GM12878 (cell line): Measurements from ENCODE around the gene SYNPO2L. TPM values are rescaled to one million over a fixed set of nuclear protein-coding genes. Genes with fewer than 3 reads are reported as not detected.
A peak's percentile ranks its signal among the peaks of the same experiment; 100 is the strongest.

Experiments
- ATAC-seq: fragments of 200-7000 bp; cut with Tn5 transposase; 3 replicates; pipeline ENCODE4 v1.9.1; 2020; ENCODE audit warnings: mild to moderate bottlenecking, moderate library complexity
- BruUV-seq: library from RNA; stranded (reverse); fragments of 400-500 nt; replicated peaks from 2 replicates; lab custom pipeline; 2021; lab: Mats Ljungman, UMichigan
- CTCF ChIA-PET: fragments of 300-600 bp; sonication (Branson Sonifier 250); formaldehyde crosslinking; extraction: SDS; loops from one replicate; lab custom pipeline; 2021; ENCODE audit warnings: inconsistent platforms; lab: Yijun Ruan, JAX
- POLR2A ChIA-PET: fragments of 350-600 bp; formaldehyde crosslinking; extraction: SDS; loops from one replicate; lab custom pipeline; 2021; ENCODE audit warnings: inconsistent platforms; lab: Charles Lee
- RAD21 ChIA-PET: fragments of 300-600 bp; sonication (Branson Sonifier 250); formaldehyde crosslinking; loops from one replicate; lab custom pipeline; 2023; ENCODE audit warnings: antibody characterized with exemption; ENCODE audit not compliant: unreplicated experiment; lab: Charles Lee
- SMC1A ChIA-PET: fragments of 300-600 bp; sonication (Branson Sonifier 250); formaldehyde crosslinking; loops from one replicate; lab custom pipeline; 2023; ENCODE audit not compliant: unreplicated experiment, uncharacterized antibody; lab: Charles Lee
- DNase-seq: peaks from one replicate; pipeline ENCODE4 v3.0.0-alpha.2; 2011; ENCODE audit warnings: low read depth, low spot score
- FAIRE-seq: peaks from 3 replicates; lab custom pipeline; 2011; peaks lifted over from hg19 to GRCh38; lab: Jason Lieb, UNC
- H2AFZ ChIP-seq: 2 replicates; pipeline ENCODE4 v1.6.0; 2011; ENCODE audit warnings: low read depth, low read length, control low read depth; ENCODE audit not compliant: control insufficient read depth
- H3K27ac ChIP-seq: 2 replicates; pipeline ENCODE4 v1.5.1; 2011; ENCODE audit warnings: control low read depth; ENCODE audit not compliant: control insufficient read depth, insufficient read depth
- H3K27me3 ChIP-seq, 2 experiments: replicated peaks in 1 of 2; 2 replicates each; pipeline versions ENCODE4 v1.6.0 to v1.6.1; 2011; ENCODE audit warnings: low read length in 1 of 2; ENCODE audit not compliant: control insufficient read depth in 2 of 2, insufficient read depth in 2 of 2
- H3K36me3 ChIP-seq, 2 experiments: 2 replicates each; pipeline ENCODE4 v1.5.1; 2011; ENCODE audit warnings: low read length in 1 of 2; ENCODE audit not compliant: control insufficient read depth in 2 of 2, insufficient read depth in 2 of 2
- H3K4me1 ChIP-seq: 2 replicates; pipeline ENCODE4 v1.6.1; 2011; ENCODE audit warnings: mild to moderate bottlenecking, low read length, moderate library complexity, mixed read lengths; ENCODE audit not compliant: control insufficient read depth, insufficient read depth
- H3K4me2 ChIP-seq: 2 replicates; pipeline ENCODE4 v1.6.0; 2011; ENCODE audit warnings: control low read depth; ENCODE audit not compliant: control insufficient read depth, insufficient read depth
- H3K4me3 ChIP-seq: fragments of 200-600 bp; sonication (generic); 2 replicates; pipeline ENCODE4 v1.5.1; 2016
- H3K79me2 ChIP-seq: 2 replicates; pipeline ENCODE4 v1.6.0; 2011; ENCODE audit warnings: low read length; ENCODE audit not compliant: control insufficient read depth, insufficient read depth
- H3K9ac ChIP-seq: 2 replicates; pipeline ENCODE4 v1.8.0; 2011; ENCODE audit warnings: low read length, control low read depth, mixed read lengths; ENCODE audit not compliant: control insufficient read depth, insufficient read depth
- H3K9me3 ChIP-seq: replicated peaks from 3 replicates; pipeline ENCODE4 v1.5.1; 2011; ENCODE audit warnings: mild to moderate bottlenecking, low read length; ENCODE audit not compliant: control insufficient read depth, insufficient read depth
- H4K20me1 ChIP-seq: 2 replicates; pipeline ENCODE4 v1.6.0; 2011; ENCODE audit not compliant: control insufficient read depth, insufficient read depth
- BHLHE40 ChIP-seq, 2 experiments: fragments of 450-650 bp in 1 of 2; IDR thresholded peaks; 2 replicates each; pipeline ENCODE4 v1.6.1; 2011 to 2017; ENCODE audit warnings: low read depth in 2 of 2, borderline replicate concordance in 1 of 2, improper control_type of control experiment in 1 of 2, low read length in 1 of 2, mild to moderate bottlenecking in 1 of 2
- WGBS: methylation state at CpG from one replicate; pipeline ENCODE4 v1.1.6; 2016; ENCODE audit warnings: low lambda C conversion rate; ENCODE audit not compliant: insufficient replicate concordance, insufficient coverage; ENCODE audit errors: missing lambda C conversion rate; 5-methylcytosine and 5-hydroxymethylcytosine counted together
- in situ Hi-C: fragments of 300-500 bp; cut with MboI; formaldehyde crosslinking; loops from 9 replicates; pipeline ENCODE4 v1.14.3; 2018; ENCODE audit warnings: mixed read lengths
- intact Hi-C: fragments of 100-400 bp; cut with micrococcal nuclease; formaldehyde crosslinking; loops from one replicate; pipeline ENCODE4 v1.14.2; 2022; ENCODE audit not compliant: unreplicated experiment
- polyA plus RNA-seq, 11 experiments: library from polyadenylated mRNA; depleted of rRNA in 4 of 11; unstranded in 6 of 11; stranded (reverse) in 5 of 11; fragments of >200 nt; fragmentation: Nextera tagmentation in 4 of 11; fragmentation: Illumina TruSeq in 1 of 11; extraction: Ambion mirVana in 4 of 11; extraction: Trizol in 1 of 11; gene quantifications; 1 replicate in 1 of 11; 2 replicates in 10 of 11; pipeline versions ENCODE4 v1.2.1 to v1.2.3, GENCODE V29; 2011 to 2016; ENCODE audit warnings: inconsistent platforms in 2 of 11, missing spikeins in 2 of 11, low read depth in 1 of 11
- total RNA-seq, 4 experiments: library from RNA; depleted of rRNA in 3 of 4; stranded (reverse); fragments of >200 nt in 3 of 4; fragmentation: Illumina TruSeq in 1 of 4; extraction: Trizol in 1 of 4; gene quantifications; 2 replicates each; pipeline versions ENCODE4 v1.2.1 to v1.2.3, GENCODE V29; 2013 to 2021
- TF ChIP-seq, protein P1 (sequence below): IDR thresholded peaks from 2 replicates; pipeline ENCODE4 v1.6.1; 2011; ENCODE audit warnings: borderline replicate concordance, low read depth, mild to moderate bottlenecking, moderate library complexity, mixed read lengths, low read length; ENCODE audit not compliant: insufficient read depth; ENCODE audit errors: extremely low read length
- TF ChIP-seq, protein P2 (sequence below): IDR thresholded peaks from 2 replicates; pipeline ENCODE4 v1.6.1; 2012; ENCODE audit warnings: low read length, inconsistent platforms

Gene SYNPO2L
- total and polyA plus RNA-seq, 10 of the 15 experiments (the other 5 are each of a cell fraction or from before 2014, with no cell fraction given) = 0.01 to 2.3 (median 0.59) TPM

DNA sequence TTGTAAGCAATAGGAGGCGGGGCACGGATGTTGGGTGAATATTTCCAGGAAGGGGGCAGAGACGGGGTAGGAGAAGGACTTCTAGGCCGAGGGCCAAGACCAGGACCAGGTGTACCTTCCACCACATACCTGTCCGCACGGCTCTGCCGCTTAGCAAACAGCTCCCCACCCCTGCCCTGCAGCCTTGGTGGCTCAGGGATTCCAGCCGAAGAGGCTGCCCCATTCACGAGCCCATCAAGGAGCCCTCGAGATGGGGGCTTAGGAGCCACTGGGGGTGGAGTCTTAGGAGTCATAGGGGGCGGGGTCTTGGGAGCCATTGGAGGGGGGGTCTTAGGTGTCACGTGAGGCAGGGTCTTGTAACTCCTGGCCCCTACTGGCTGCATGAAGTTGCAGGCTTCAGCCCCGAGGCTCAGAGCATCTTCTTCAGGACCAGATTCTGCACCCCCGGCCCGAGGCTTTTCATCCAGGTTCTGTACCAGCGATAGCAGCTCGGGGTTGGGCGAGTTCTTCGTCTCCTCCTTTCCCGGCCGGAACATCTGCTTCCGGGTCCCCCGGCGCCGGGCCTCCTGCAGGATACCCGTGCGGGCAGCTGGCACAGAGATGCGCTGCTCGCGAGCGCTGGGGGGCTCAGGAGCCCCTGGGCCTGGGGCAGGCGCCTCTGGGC lies 8.5 kb downstream of the SYNPO2L start:
- Histone ChIP-seq H3K4me3 (no peak overlapping the region; the same call in 1 of the 2 replicates), H3K27ac (no peak overlapping the region), H4K20me1 (no peaks in the 10 kb centered on the region), H3K27me3 (no peaks in the 10 kb centered on the region), H3K9me3 (no peaks in the 10 kb centered on the region), H3K4me2 (peak overlapping the region; percentile 59; the same call in 1 of the 2 replicates), H3K36me3 (no peaks in the 10 kb centered on the region), H3K9ac (peak overlapping the region; percentile 11; the same call in 1 of the 2 replicates), H3K4me1 (peaks cover 34% of the 10 kb centered on the region), H3K79me2 (no peaks in the 10 kb centered on the region), H2AFZ (peak overlapping the region; percentile 50)
- FAIRE-seq (no peak), ATAC-seq (no peak), DNase-seq (no peak)
- intact Hi-C loops = no loop called here
- in situ Hi-C loops = no loop called here
- BruUV-seq = no TSS peak
- WGBS = 34% methylated on average over 28 of the region's 32 CpGs
- ChIA-PET POLR2A (interaction anchor here (0.5 to 0.7 kb wide), 2 partner anchors 10 to 204 kb away, joined by 4 to 5 read pairs; no protein-coding TSS in a partner anchor), CTCF (interaction anchor here (1.0 to 1.7 kb wide), 2 partner anchors 109 to 116 kb away, joined by 3 read pairs; no protein-coding TSS in a partner anchor), RAD21 (interaction anchor here (0.7 to 5.4 kb wide), 2 partner anchors 57 to 118 kb away, joined by 3 to 96 read pairs; no protein-coding TSS in a partner anchor), SMC1A (interaction anchor here (1.5 to 4.8 kb wide), 2 partner anchors 20 to 117 kb away, joined by 3 to 23 read pairs; no protein-coding TSS in a partner anchor)
- TF ChIP-seq, protein P1, sequence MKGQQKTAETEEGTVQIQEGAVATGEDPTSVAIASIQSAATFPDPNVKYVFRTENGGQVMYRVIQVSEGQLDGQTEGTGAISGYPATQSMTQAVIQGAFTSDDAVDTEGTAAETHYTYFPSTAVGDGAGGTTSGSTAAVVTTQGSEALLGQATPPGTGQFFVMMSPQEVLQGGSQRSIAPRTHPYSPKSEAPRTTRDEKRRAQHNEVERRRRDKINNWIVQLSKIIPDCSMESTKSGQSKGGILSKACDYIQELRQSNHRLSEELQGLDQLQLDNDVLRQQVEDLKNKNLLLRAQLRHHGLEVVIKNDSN = peak; percentile 60
- peak; percentile 14 to 43; a peak in 1 of 4 replicates for TF ChIP-seq BHLHE40 (IDR thresholded peaks at IDR 0.05; ENCODE audit: borderline replicate concordance in 1 of 2, low read depth in 2 of 2, low read length in 1 of 2)
- TF ChIP-seq, protein P2, sequence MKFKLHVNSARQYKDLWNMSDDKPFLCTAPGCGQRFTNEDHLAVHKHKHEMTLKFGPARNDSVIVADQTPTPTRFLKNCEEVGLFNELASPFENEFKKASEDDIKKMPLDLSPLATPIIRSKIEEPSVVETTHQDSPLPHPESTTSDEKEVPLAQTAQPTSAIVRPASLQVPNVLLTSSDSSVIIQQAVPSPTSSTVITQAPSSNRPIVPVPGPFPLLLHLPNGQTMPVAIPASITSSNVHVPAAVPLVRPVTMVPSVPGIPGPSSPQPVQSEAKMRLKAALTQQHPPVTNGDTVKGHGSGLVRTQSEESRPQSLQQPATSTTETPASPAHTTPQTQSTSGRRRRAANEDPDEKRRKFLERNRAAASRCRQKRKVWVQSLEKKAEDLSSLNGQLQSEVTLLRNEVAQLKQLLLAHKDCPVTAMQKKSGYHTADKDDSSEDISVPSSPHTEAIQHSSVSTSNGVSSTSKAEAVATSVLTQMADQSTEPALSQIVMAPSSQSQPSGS = no peak
